SK-N-SH treated with all-trans-retinoic acid at 6 μM for 48 hours (cell line): ENCODE measurements around the gene TNKS2.

Source experiments
- ATAC-seq: fragments of 200-7000 bp; cut with Tn5 transposase; 3 replicates; pipeline ENCODE4 v1.9.1; 2020; ENCODE audit warnings: mild to moderate bottlenecking, moderate library complexity
- ARNTL ChIP-seq: fragments of 450-650 bp; formaldehyde crosslinking; IDR thresholded peaks from 2 replicates; pipeline ENCODE4 v1.5.0; 2020; ENCODE audit warnings: low read depth, mild to moderate bottlenecking, moderate library complexity, borderline replicate concordance
- BACH2 ChIP-seq: fragments of 250-450 bp; sonication (Bioruptor Pico); IDR thresholded peaks from 2 replicates; pipeline ENCODE4 v1.9.0; 2021; ENCODE audit warnings: mild to moderate bottlenecking, borderline replicate concordance
- CREB5 ChIP-seq: fragments of 250-450 bp; sonication (Bioruptor Pico); IDR thresholded peaks from 2 replicates; pipeline ENCODE4 v1.5.1; 2020; ENCODE audit warnings: low read depth, mild to moderate bottlenecking, moderate library complexity
- CSDC2 ChIP-seq: fragments of 250-450 bp; sonication (Bioruptor Pico); IDR thresholded peaks from 2 replicates; pipeline ENCODE4 v1.5.0; 2020; ENCODE audit warnings: mild to moderate bottlenecking, moderate library complexity
- CSRNP3 ChIP-seq: fragments of 250-450 bp; sonication (Bioruptor Pico); IDR thresholded peaks from 2 replicates; pipeline ENCODE4 v1.5.1; 2021; ENCODE audit warnings: mild to moderate bottlenecking, moderate library complexity
- GLIS3 ChIP-seq: fragments of 250-450 bp; sonication (Bioruptor Pico); IDR thresholded peaks from 2 replicates; pipeline ENCODE4 v1.5.0; 2020; ENCODE audit warnings: mild to moderate bottlenecking, moderate library complexity
- ISL1 ChIP-seq: fragments of 250-450 bp; sonication (Bioruptor Pico); IDR thresholded peaks from 2 replicates; pipeline ENCODE4 v2.1.2; 2022; ENCODE audit warnings: mild to moderate bottlenecking, moderate library complexity
- OSR1 ChIP-seq: fragments of 250-450 bp; sonication (Bioruptor Pico); IDR thresholded peaks from 2 replicates; pipeline ENCODE4 v1.8.0; 2022; ENCODE audit warnings: moderate library complexity, mild to moderate bottlenecking, inconsistent platforms
- PATZ1 ChIP-seq: fragments of 250-450 bp; sonication (Bioruptor Pico); IDR thresholded peaks from 2 replicates; pipeline ENCODE4 v1.8.0; 2020; ENCODE audit warnings: mild to moderate bottlenecking, moderate library complexity, borderline replicate concordance
- POU6F1 ChIP-seq: fragments of 250-450 bp; sonication (Bioruptor Pico); IDR thresholded peaks from 2 replicates; pipeline ENCODE4 v1.8.0; 2021; ENCODE audit warnings: low read depth, mild to moderate bottlenecking, moderate library complexity, borderline replicate concordance
- RARB ChIP-seq: fragments of 250-450 bp; sonication (Bioruptor Pico); IDR thresholded peaks from 2 replicates; pipeline ENCODE4 v1.8.0; 2021; ENCODE audit warnings: mild to moderate bottlenecking, moderate library complexity
- SNAI2 ChIP-seq: fragments of 250-450 bp; sonication (Bioruptor Pico); IDR thresholded peaks from 2 replicates; pipeline ENCODE4 v1.5.0; 2020; ENCODE audit warnings: mild to moderate bottlenecking, moderate library complexity
- TOX ChIP-seq: fragments of 250-450 bp; sonication (Bioruptor Pico); IDR thresholded peaks from 2 replicates; pipeline ENCODE4 v1.8.0; 2021; ENCODE audit warnings: mild to moderate bottlenecking, moderate library complexity, borderline replicate concordance
- TSHZ2 ChIP-seq: fragments of 250-450 bp; sonication (Bioruptor Pico); IDR thresholded peaks from 2 replicates; pipeline ENCODE4 v1.5.0; 2020; ENCODE audit warnings: mild to moderate bottlenecking, moderate library complexity
- ZC3H10 ChIP-seq: fragments of 250-450 bp; sonication (Bioruptor Pico); IDR thresholded peaks from 2 replicates; pipeline ENCODE4 v1.5.1; 2021; ENCODE audit warnings: mild to moderate bottlenecking, moderate library complexity
- ZFP3 ChIP-seq: fragments of 250-450 bp; sonication (Bioruptor Pico); IDR thresholded peaks from 2 replicates; pipeline ENCODE4 v1.5.0; 2020; ENCODE audit warnings: mild to moderate bottlenecking, moderate library complexity
- ZFP30 ChIP-seq: fragments of 450-650 bp; formaldehyde crosslinking; IDR thresholded peaks from 2 replicates; pipeline ENCODE4 v1.5.0; 2022; ENCODE audit warnings: mild to moderate bottlenecking, moderate library complexity
- ZNF565 ChIP-seq: fragments of 450-650 bp; formaldehyde crosslinking; conservative IDR thresholded peaks from 2 replicates; pipeline ENCODE4 v1.5.0; 2020; ENCODE audit warnings: low read depth, mild to moderate bottlenecking, moderate library complexity
- ZNF70 ChIP-seq: fragments of 450-650 bp; formaldehyde crosslinking; IDR thresholded peaks from 2 replicates; pipeline ENCODE4 v1.5.0; 2020; ENCODE audit warnings: mild to moderate bottlenecking, moderate library complexity

TNKS2 gene

GRCh38 chr10:91768123-91768522 lies 30.1 kb upstream of the TNKS2 start (continued):
- TF ChIP-seq ZNF70 (CRISPR knock-in tag), result no peak
- no peak for TF ChIP-seq CSRNP3
- no peak for TF ChIP-seq ISL1

- ATAC-seq, result no peak
- TF ChIP-seq ZNF565 (CRISPR knock-in tag), result no peak
- TF ChIP-seq CSRNP3, result no peak
- TF ChIP-seq TOX (CRISPR knock-in tag), result no peak
- TF ChIP-seq CSDC2 (CRISPR knock-in tag), result no peak
- TF ChIP-seq CREB5 (CRISPR knock-in tag), result no peak
- no peak for TF ChIP-seq PATZ1 (CRISPR knock-in tag)
- TF ChIP-seq ARNTL, result no peak
- no peak for TF ChIP-seq GLIS3 (CRISPR knock-in tag)
- TF ChIP-seq ZFP30 (CRISPR knock-in tag), result no peak
- no peak for TF ChIP-seq ZNF70 (CRISPR knock-in tag)
- no peak for TF ChIP-seq OSR1
Measured at GRCh38 chr10:91771907-91772306, 26.3 kb upstream of the TNKS2 start.

GRCh38 chr10:91772461-91772860 lies 25.8 kb upstream of the TNKS2 start:
- TF ChIP-seq TOX (CRISPR knock-in tag) (no peak), OSR1 (no peak), CSDC2 (CRISPR knock-in tag) (no peak)
- TF ChIP-seq, all 23 proteins: peak for 0
- ATAC-seq, result no peak

GRCh38 chr10:91772869-91773268 lies 25.4 kb upstream of the TNKS2 start:
- TF ChIP-seq CREB5 (CRISPR knock-in tag) (no peak), RARB (no peak), SNAI2 (CRISPR knock-in tag) (no peak), ZFP30 (CRISPR knock-in tag) (no peak), BACH2 (CRISPR knock-in tag) (no peak), ZC3H10 (CRISPR knock-in tag) (no peak), ZNF70 (CRISPR knock-in tag) (no peak), OSR1 (no peak), ARNTL (no peak), TSHZ2 (CRISPR knock-in tag) (no peak), ZFP3 (CRISPR knock-in tag) (no peak), POU6F1 (CRISPR knock-in tag) (no peak)
- ATAC-seq, result no peak
